Stimulated activated CD4-positive, alpha-beta T cell treated with anti-CD3 and anti-CD28 coated beads, Interleukin-1b, Interleukin-23, amount 100 ng/mL, for 24 hours (primary cell): ENCODE data around the gene CENPP.

ENCODE experiments used
- DNase-seq, 4 experiments: peaks; one replicate each; pipeline ENCODE4 v3.0.0-alpha.2; 2020; ENCODE audit warnings: low read depth in 4 of 4, low spot score in 1 of 4

The CENPP gene

GRCh38 chr9:92503156-92503555, 177.4 kb downstream of the CENPP start:
- no peak for DNase-seq

GRCh38 chr9:92504881-92505280, 179.1 kb downstream of the CENPP start:
- no peak for DNase-seq

- DNase-seq, result no peak
Measured at GRCh38 chr9:92506184-92506857, 180.6 kb downstream of the CENPP start.

GRCh38 chr9:92507005-92507404, 181.3 kb downstream of the CENPP start:
- DNase-seq, result no peak

- no peak for DNase-seq
Measured at GRCh38 chr9:92507496-92507895, 181.7 kb downstream of the CENPP start.

- DNase-seq, result no peak
Measured at GRCh38 chr9:92508018-92508820, 182.5 kb downstream of the CENPP start.

GRCh38 chr9:92509050-92509449, 183.3 kb downstream of the CENPP start:
- DNase-seq, result no peak

- DNase-seq, result no peak
Measured at GRCh38 chr9:92510747-92511146, 185.0 kb downstream of the CENPP start.

- DNase-seq, result no peak
Measured at GRCh38 chr9:92512622-92513021, 186.9 kb downstream of the CENPP start.

- DNase-seq, result no peak
Measured at GRCh38 chr9:92513349-92513748, 187.6 kb downstream of the CENPP start.

- no peak for DNase-seq
Measured at GRCh38 chr9:92514635-92515034, 188.9 kb downstream of the CENPP start.

- no peak for DNase-seq
Measured at GRCh38 chr9:92516521-92516920, 190.8 kb downstream of the CENPP start.

- DNase-seq, result no peak
Measured at GRCh38 chr9:92517046-92517445, 191.3 kb downstream of the CENPP start.

GRCh38 chr9:92518199-92518598, 192.4 kb downstream of the CENPP start:
- DNase-seq, result no peak

GRCh38 chr9:92520837-92521236, 195.1 kb downstream of the CENPP start:
- DNase-seq, result no peak

- DNase-seq, result no peak
Measured at GRCh38 chr9:92522983-92523970, 197.5 kb downstream of the CENPP start.

- no peak for DNase-seq
Measured at GRCh38 chr9:92524881-92525280, 199.1 kb downstream of the CENPP start.

- no peak for DNase-seq
Measured at GRCh38 chr9:92525306-92525705, 199.6 kb downstream of the CENPP start.

GRCh38 chr9:92527291-92527828, 201.6 kb downstream of the CENPP start:
- no peak for DNase-seq

- no peak for DNase-seq
Measured at GRCh38 chr9:92527832-92528521, 202.2 kb downstream of the CENPP start.

GRCh38 chr9:92528522-92528849, 202.7 kb downstream of the CENPP start:
- no peak for DNase-seq
